Peyer's patch (tissue), 4 donors: ENCODE data around the gene CDK6.

Experiments
- CTCF ChIP-seq, 6 experiments: fragments of 450-650 bp in 4 of 6; fragments of 200-600 bp in 2 of 6; sonication (generic) in 1 of 6; IDR thresholded peaks; one replicate each; pipeline ENCODE4 v1.5.1; 2017 to 2019; ENCODE audit warnings: antibody characterized with exemption in 6 of 6, mild to moderate bottlenecking in 3 of 6, moderate library complexity in 1 of 6
- POLR2A ChIP-seq, 2 donors: fragments of 450-650 bp; IDR thresholded peaks; one replicate each; pipeline ENCODE4 v1.5.1; 2017; ENCODE audit warnings: antibody characterized with exemption in 2 of 2, mild to moderate bottlenecking in 2 of 2, moderate library complexity in 2 of 2

- TF ChIP-seq POLR2A (IDR thresholded peaks at IDR 0.05) (no peak), CTCF (IDR thresholded peaks at IDR 0.05) (no peak)
These were observed 278.5 kb downstream of the CDK6 start for GRCh38 chr7:92557808-92558362.
